DND-41 (cell line): Measurements from ENCODE around the gene CPAMD8.

Experiments
- ATAC-seq: fragments of 200-7000 bp; cut with Tn5 transposase; 3 replicates; pipeline ENCODE4 v1.9.1; 2021; ENCODE audit warnings: low read depth; ENCODE audit not compliant: insufficient read depth
- DNase-seq: peaks from one replicate; pipeline ENCODE4 v3.0.0-alpha.2; 2020
- H2AFZ ChIP-seq: 2 replicates; pipeline ENCODE4 v1.6.0; 2012; ENCODE audit warnings: low read depth, low read length
- H3K27ac ChIP-seq: 2 replicates; pipeline ENCODE4 v1.5.1; 2012; ENCODE audit warnings: low read length, inconsistent platforms
- H3K27me3 ChIP-seq: fragments of 200-600 bp; sonication (generic); 2 replicates; pipeline ENCODE4 v1.6.0; 2012; ENCODE audit warnings: low read length, mild to moderate bottlenecking, inconsistent platforms; ENCODE audit not compliant: insufficient read depth, poor library complexity
- H3K36me3 ChIP-seq: 2 replicates; pipeline ENCODE4 v1.5.1; 2012; ENCODE audit warnings: low read length, inconsistent platforms; ENCODE audit not compliant: insufficient read depth
- H3K4me1 ChIP-seq: 2 replicates; pipeline ENCODE4 v1.5.1; 2012; ENCODE audit warnings: mild to moderate bottlenecking, low read length; ENCODE audit not compliant: insufficient read depth
- H3K4me2 ChIP-seq: 2 replicates; pipeline ENCODE4 v1.6.0; 2012; ENCODE audit warnings: mild to moderate bottlenecking, moderate library complexity, low read length, inconsistent platforms; ENCODE audit not compliant: insufficient read depth
- H3K4me3 ChIP-seq, 2 experiments: fragments of 200-600 bp in 1 of 2; shearing (Covaris generic) in 1 of 2; 2 replicates each; pipeline ENCODE4 v1.5.1; 2012 to 2016; ENCODE audit warnings: inconsistent platforms in 2 of 2, low read length in 2 of 2, mild to moderate bottlenecking in 2 of 2, low read depth in 1 of 2, moderate library complexity in 1 of 2
- H3K79me2 ChIP-seq: 2 replicates; pipeline ENCODE4 v1.6.0; 2012; ENCODE audit warnings: low read length, inconsistent platforms; ENCODE audit not compliant: insufficient read depth
- H3K9ac ChIP-seq: 2 replicates; pipeline ENCODE4 v1.6.0; 2012; ENCODE audit warnings: low read depth, mild to moderate bottlenecking, inconsistent platforms, low read length, moderate library complexity
- H3K9me3 ChIP-seq: 2 replicates; pipeline ENCODE4 v1.5.1; 2012; ENCODE audit warnings: low read length, moderate library complexity, mild to moderate bottlenecking, inconsistent platforms; ENCODE audit not compliant: insufficient read depth, severe bottlenecking
- H4K20me1 ChIP-seq: 2 replicates; pipeline ENCODE4 v1.6.0; 2012; ENCODE audit warnings: low read length; ENCODE audit not compliant: insufficient read depth
- EZH2 ChIP-seq: IDR thresholded peaks from 3 replicates; pipeline ENCODE4 v1.6.1; 2012; ENCODE audit warnings: borderline replicate concordance, low read depth, mild to moderate bottlenecking, moderate library complexity, low read length, inconsistent platforms; ENCODE audit not compliant: severe bottlenecking
- TF ChIP-seq, protein P1 (sequence below): IDR thresholded peaks from 2 replicates; pipeline ENCODE4 v1.5.1; 2012; ENCODE audit warnings: borderline replicate concordance, low read length, moderate library complexity, mild to moderate bottlenecking; ENCODE audit not compliant: poor library complexity, severe bottlenecking; ENCODE audit errors: extremely low read depth

Gene CPAMD8

DNA sequence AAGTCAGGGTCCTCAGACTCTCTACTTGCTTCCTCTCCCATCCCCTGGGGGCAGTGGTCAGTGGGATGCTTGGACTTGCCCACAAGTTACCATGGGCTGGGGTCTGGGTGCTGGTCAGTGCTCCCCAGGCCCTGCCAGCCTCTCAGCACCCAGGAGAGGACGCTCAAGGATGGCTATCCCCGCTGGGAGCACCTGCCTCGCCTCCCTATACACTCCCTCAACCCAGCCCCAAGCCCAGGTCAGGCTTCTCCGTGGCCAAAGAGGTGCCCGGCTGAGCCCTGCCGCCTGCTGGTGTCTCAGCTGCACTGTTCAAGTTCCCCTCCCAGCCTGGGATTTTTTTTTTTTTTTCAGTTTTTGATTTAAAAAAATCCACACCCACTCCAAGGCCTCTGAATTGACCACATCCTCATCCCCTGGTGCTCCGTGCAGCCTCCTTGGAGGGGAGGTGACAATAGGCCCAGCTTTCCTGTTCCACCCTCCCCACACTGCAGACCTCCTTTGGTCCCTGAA lies 127.0 kb downstream of the CPAMD8 start:
- H3K4me1 ChIP-seq, result no peaks in the 10 kb centered on the region
- no peak overlapping the region for H3K4me3 ChIP-seq
- H3K27me3 ChIP-seq, result no peaks in the 10 kb centered on the region
- no peaks in the 10 kb centered on the region for H3K79me2 ChIP-seq
- no peak for DNase-seq
- no peaks in the 10 kb centered on the region; the same call in 1 of the 2 replicates for H4K20me1 ChIP-seq
- TF ChIP-seq, protein P1, sequence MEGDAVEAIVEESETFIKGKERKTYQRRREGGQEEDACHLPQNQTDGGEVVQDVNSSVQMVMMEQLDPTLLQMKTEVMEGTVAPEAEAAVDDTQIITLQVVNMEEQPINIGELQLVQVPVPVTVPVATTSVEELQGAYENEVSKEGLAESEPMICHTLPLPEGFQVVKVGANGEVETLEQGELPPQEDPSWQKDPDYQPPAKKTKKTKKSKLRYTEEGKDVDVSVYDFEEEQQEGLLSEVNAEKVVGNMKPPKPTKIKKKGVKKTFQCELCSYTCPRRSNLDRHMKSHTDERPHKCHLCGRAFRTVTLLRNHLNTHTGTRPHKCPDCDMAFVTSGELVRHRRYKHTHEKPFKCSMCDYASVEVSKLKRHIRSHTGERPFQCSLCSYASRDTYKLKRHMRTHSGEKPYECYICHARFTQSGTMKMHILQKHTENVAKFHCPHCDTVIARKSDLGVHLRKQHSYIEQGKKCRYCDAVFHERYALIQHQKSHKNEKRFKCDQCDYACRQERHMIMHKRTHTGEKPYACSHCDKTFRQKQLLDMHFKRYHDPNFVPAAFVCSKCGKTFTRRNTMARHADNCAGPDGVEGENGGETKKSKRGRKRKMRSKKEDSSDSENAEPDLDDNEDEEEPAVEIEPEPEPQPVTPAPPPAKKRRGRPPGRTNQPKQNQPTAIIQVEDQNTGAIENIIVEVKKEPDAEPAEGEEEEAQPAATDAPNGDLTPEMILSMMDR, result peak; percentile 24
- TF ChIP-seq EZH2, result no peak
- no peaks in the 10 kb centered on the region for H3K36me3 ChIP-seq
- no peak overlapping the region for H3K4me2 ChIP-seq
- H3K9ac ChIP-seq, result no peak overlapping the region
- H3K27ac ChIP-seq, result no peak overlapping the region
- H2AFZ ChIP-seq, result no peak overlapping the region
- no peaks in the 10 kb centered on the region for H3K9me3 ChIP-seq
- no peak for ATAC-seq

DNA sequence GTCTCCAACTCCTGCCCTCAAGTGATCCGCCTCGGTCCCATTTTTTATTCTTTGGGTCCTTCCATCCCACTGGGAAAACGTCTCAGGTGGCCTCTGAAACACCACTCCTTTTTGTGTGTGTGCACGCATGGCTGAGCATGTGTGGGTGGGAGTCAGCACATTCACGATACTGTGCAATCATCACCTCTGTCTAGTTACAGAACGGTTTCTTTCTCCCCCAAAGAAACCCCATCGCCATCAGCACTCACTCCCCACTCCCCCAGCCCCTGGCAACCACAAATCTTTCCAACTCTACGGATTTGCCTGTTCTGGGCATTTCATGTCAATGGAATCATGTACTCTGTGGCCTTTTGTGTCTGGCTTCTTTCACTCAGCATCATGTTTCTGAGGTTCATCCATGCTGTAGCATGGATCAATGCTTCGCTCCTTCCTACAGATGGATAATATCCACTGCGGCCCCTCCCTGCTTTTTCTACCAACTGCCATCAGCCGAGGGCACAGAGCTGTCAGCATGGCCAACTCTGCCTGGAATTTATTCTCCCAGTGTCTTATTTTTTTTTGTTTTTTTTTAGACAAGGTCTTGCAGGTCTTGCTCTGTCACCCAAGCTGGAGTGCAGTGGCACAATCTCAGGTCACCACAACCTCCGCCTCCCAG lies 128.1 kb downstream of the CPAMD8 start:
- no peak for TF ChIP-seq EZH2
- TF ChIP-seq, protein P1, result no peak
- no peak overlapping the region for H3K27ac ChIP-seq
- DNase-seq, result no peak
- H3K9me3 ChIP-seq, result no peaks in the 10 kb centered on the region
- H3K9ac ChIP-seq, result no peak overlapping the region
- no peaks in the 10 kb centered on the region for H3K4me1 ChIP-seq
- no peak for ATAC-seq
- H3K27me3 ChIP-seq, result no peaks in the 10 kb centered on the region
- no peak overlapping the region for H2AFZ ChIP-seq
- H4K20me1 ChIP-seq, result no peaks in the 10 kb centered on the region; the same call in 1 of the 2 replicates
- H3K36me3 ChIP-seq, result no peaks in the 10 kb centered on the region
- H3K4me2 ChIP-seq, result no peak overlapping the region
- no peaks in the 10 kb centered on the region for H3K79me2 ChIP-seq
- H3K4me3 ChIP-seq, result no peak overlapping the region

DNA sequence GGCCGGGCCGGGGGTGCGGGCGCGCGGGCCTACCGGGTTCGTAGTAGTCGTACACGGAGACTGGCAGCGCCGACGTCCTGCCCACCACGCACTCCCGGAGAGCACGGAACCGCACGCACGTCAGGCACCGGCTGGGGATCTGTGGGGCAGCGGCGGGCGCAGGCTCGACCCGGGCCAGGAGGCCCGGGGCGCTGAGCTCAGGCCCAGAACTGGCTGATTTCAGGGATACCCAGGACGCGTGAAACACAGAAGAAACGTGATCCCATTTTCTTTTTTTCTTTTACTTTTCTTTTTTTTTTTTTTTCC lies 128.8 kb downstream of the CPAMD8 start:
- Histone ChIP-seq H3K27me3 (no peaks in the 10 kb centered on the region), H3K4me2 (no peak overlapping the region), H3K27ac (no peak overlapping the region), H3K36me3 (no peaks in the 10 kb centered on the region), H3K9me3 (no peaks in the 10 kb centered on the region), H2AFZ (no peak overlapping the region), H3K4me1 (no peaks in the 10 kb centered on the region), H3K9ac (no peak overlapping the region), H3K4me3 (no peak overlapping the region), H4K20me1 (no peaks in the 10 kb centered on the region), H3K79me2 (no peaks in the 10 kb centered on the region)
- DNase-seq (no peak), ATAC-seq (no peak)
- TF ChIP-seq, protein P1, result no peak
- no peak for TF ChIP-seq EZH2
